ENCODE measurements around the gene EXOSC1.
"Not testable (repeated sequence)": the region's sequence is repeated elsewhere in the genome, so short reads cannot be mapped to it uniquely, and the experiment has no call there.

Gene EXOSC1

DNA sequence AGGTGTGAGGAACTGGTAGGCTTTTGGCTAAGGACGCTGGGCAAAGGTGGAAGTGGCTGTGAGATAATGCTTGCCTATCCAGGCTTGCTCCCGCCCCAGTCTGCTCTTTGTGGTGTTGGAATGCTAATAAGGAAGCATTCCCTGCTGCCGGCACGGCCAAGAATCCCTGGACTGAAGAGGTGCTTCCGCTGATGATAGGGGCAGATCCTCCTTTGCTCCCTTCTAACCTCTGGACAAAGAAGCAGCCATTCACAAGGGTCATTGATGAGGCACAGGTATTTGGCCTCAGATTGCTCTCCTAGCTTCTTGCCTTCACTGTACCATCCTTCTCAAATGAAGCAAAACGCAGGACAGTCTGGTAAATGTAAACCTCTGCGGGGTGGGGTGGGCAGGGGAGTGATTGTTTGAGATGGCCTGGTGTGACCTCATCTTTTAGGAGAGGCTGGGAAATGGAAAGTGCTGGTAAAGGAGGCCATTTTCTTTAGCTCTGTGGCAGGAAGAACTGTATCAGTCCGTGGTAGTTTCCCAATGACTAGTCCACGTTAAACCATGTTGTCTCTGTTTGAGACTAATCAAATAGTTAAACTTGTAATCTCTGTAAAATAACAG, 18.1 kb downstream of the EXOSC1 start:
- peaks cover 21% of the 10 kb centered on the region for H3K36me3 ChIP-seq (ENCODE audit: low read length)
- H4K20me1 ChIP-seq (ENCODE audit: low read depth, low read length): peaks cover 9% of the 10 kb centered on the region
- H2AFZ ChIP-seq (ENCODE audit: low read depth, low read length, severe bottlenecking): no peak overlapping the region
- H3K27ac ChIP-seq (ENCODE audit: low read depth, low read length): peak overlapping the region; percentile 62
- H3K9ac ChIP-seq (ENCODE audit: low read length): peak overlapping the region; percentile 95
- H3F3A ChIP-seq (ENCODE audit: insufficient read depth): peaks cover 25% of the 10 kb centered on the region
- H3K9me2 ChIP-seq (replicated peaks; ENCODE audit: insufficient read depth, low read length): no peaks in the 10 kb centered on the region
- no peaks in the 10 kb centered on the region for H3K9me3 ChIP-seq (ENCODE audit: insufficient read depth, low read length)
- H3K27me3 ChIP-seq (ENCODE audit: low read length): no peaks in the 10 kb centered on the region
- peaks cover 42% of the 10 kb centered on the region for H3K79me2 ChIP-seq (ENCODE audit: insufficient read depth, low read length)
- H3K4me3 ChIP-seq (ENCODE audit: insufficient read depth, low read length, poor library complexity, severe bottlenecking): peak overlapping the region; percentile 83
- peak overlapping the region; percentile 92 for H3K4me2 ChIP-seq (ENCODE audit: low read depth, low read length, poor library complexity, severe bottlenecking)
- TF ChIP-seq EZH2phosphoT487 (conservative IDR thresholded peaks at IDR 0.05; ENCODE audit: low read length): no peak
- TF ChIP-seq, protein P1, sequence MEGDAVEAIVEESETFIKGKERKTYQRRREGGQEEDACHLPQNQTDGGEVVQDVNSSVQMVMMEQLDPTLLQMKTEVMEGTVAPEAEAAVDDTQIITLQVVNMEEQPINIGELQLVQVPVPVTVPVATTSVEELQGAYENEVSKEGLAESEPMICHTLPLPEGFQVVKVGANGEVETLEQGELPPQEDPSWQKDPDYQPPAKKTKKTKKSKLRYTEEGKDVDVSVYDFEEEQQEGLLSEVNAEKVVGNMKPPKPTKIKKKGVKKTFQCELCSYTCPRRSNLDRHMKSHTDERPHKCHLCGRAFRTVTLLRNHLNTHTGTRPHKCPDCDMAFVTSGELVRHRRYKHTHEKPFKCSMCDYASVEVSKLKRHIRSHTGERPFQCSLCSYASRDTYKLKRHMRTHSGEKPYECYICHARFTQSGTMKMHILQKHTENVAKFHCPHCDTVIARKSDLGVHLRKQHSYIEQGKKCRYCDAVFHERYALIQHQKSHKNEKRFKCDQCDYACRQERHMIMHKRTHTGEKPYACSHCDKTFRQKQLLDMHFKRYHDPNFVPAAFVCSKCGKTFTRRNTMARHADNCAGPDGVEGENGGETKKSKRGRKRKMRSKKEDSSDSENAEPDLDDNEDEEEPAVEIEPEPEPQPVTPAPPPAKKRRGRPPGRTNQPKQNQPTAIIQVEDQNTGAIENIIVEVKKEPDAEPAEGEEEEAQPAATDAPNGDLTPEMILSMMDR (IDR thresholded peaks at IDR 0.05; ENCODE audit: insufficient read depth, low read length, poor library complexity, severe bottlenecking): no peak

- Histone ChIP-seq H2AFZ (ENCODE audit: low read depth, low read length, severe bottlenecking) (no peak overlapping the region), H3K9me3 (ENCODE audit: insufficient read depth, low read length) (no peaks in the 10 kb centered on the region), H3K4me3 (ENCODE audit: insufficient read depth, low read length, poor library complexity, severe bottlenecking) (peak overlapping the region; percentile 83), H3K27ac (ENCODE audit: low read depth, low read length) (peak overlapping the region; percentile 62), H3F3A (ENCODE audit: insufficient read depth) (peaks cover 23% of the 10 kb centered on the region), H3K27me3 (ENCODE audit: low read length) (no peaks in the 10 kb centered on the region), H3K36me3 (ENCODE audit: low read length) (peaks cover 21% of the 10 kb centered on the region), H3K79me2 (ENCODE audit: insufficient read depth, low read length) (peaks cover 42% of the 10 kb centered on the region), H3K4me2 (ENCODE audit: low read depth, low read length, poor library complexity, severe bottlenecking) (peak overlapping the region; percentile 92), H3K9ac (ENCODE audit: low read length) (peak overlapping the region; percentile 95), H3K9me2 (replicated peaks; ENCODE audit: insufficient read depth, low read length) (no peaks in the 10 kb centered on the region), H4K20me1 (ENCODE audit: low read depth, low read length) (peaks cover 9% of the 10 kb centered on the region)
- no peak for TF ChIP-seq EZH2phosphoT487 (conservative IDR thresholded peaks at IDR 0.05; ENCODE audit: low read length)
- TF ChIP-seq, protein P1 (IDR thresholded peaks at IDR 0.05; ENCODE audit: insufficient read depth, low read length, poor library complexity, severe bottlenecking): no peak
Measured at GRCh38 chr10:97426776-97427570, 18.8 kb downstream of the EXOSC1 start.

DNA sequence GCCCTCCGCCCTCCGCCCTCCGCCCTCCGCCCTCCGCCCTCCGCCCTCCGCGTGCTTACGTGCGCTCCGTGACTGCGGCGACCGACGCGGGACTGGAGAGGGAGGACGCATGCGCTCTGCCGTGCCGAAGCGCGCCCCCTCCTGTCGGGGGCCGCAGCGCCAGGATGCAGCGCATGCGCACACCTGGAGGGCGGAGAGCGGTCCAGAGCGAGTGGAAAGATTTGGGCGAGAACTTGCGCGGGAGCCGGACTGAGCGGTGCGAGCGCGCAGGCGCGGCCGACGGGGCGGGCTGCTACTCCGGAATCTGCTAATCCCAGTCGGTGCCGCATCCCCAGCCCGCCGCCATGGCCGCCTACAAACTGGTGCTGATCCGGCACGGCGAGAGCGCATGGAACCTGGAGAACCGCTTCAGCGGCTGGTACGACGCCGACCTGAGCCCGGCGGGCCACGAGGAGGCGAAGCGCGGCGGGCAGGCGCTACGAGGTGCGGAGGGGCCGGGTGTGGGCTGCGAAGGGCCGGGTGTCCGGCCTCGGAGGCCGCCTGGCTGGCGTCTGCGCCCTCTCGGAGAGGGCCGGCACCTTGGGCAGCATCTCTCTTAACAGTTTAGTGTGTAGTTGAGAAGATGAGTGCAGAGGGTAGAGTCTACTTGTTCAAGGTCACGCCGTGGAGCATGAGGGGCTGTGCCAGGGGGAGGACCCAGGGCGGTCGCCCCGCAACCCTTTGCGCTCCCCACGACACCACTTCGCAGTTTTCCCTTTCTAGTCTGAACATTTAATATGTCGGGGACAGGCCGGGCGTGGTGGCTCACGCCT, 19.6 kb downstream of the EXOSC1 start, which contains the start of gene PGAM1:
TSS of gene PGAM1 (plus strand) at position 228 of the 812 bp plus-strand sequence. CDS start at position 345, 117 bp downstream.
- H3K4me2 ChIP-seq (ENCODE audit: low read depth, low read length, poor library complexity, severe bottlenecking): peak within 1 kb of the TSS; percentile 92
- H3K4me3 ChIP-seq (ENCODE audit: insufficient read depth, low read length, poor library complexity, severe bottlenecking): peak within 1 kb of the TSS; percentile 83
- TF ChIP-seq EZH2phosphoT487 (conservative IDR thresholded peaks at IDR 0.05; ENCODE audit: low read length): no peak
- TF ChIP-seq, protein P1 (IDR thresholded peaks at IDR 0.05; ENCODE audit: insufficient read depth, low read length, poor library complexity, severe bottlenecking): peak; percentile 57
- H3K9me2 ChIP-seq (replicated peaks; ENCODE audit: insufficient read depth, low read length): no peaks in the 10 kb centered on the region
- H3K36me3 ChIP-seq (ENCODE audit: low read length): peaks cover 17% of the 10 kb centered on the region
- peak within 1 kb of the TSS; percentile 69 for H2AFZ ChIP-seq (ENCODE audit: low read depth, low read length, severe bottlenecking)
- H3K27ac ChIP-seq (ENCODE audit: low read depth, low read length): peak within 1 kb of the TSS; percentile 62
- peaks cover 9% of the 10 kb centered on the region for H4K20me1 ChIP-seq (ENCODE audit: low read depth, low read length)
- peak within 1 kb of the TSS; percentile 95 for H3K9ac ChIP-seq (ENCODE audit: low read length)
- H3K79me2 ChIP-seq (ENCODE audit: insufficient read depth, low read length): peaks cover 42% of the 10 kb centered on the region
- no peaks in the 10 kb centered on the region for H3K27me3 ChIP-seq (ENCODE audit: low read length)
- no peaks in the 10 kb centered on the region for H3K9me3 ChIP-seq (ENCODE audit: insufficient read depth, low read length)
- peaks cover 15% of the 10 kb centered on the region for H3F3A ChIP-seq (ENCODE audit: insufficient read depth)

GRCh38 chr10:97423757-97424098, 22.1 kb downstream of the EXOSC1 start:
- Histone ChIP-seq H3K9ac (ENCODE audit: low read length) (0 out of 2 replicates have a peak overlapping the region, but pooled peaks have one; percentile 77), H3K79me2 (ENCODE audit: insufficient read depth, low read length) (peaks cover 26% of the 10 kb centered on the region)
- not testable (repeated sequence) for H3F3A ChIP-seq (ENCODE audit: insufficient read depth); H3K36me3 ChIP-seq (ENCODE audit: low read length); H2AFZ ChIP-seq (ENCODE audit: low read depth, low read length, severe bottlenecking); H3K9me3 ChIP-seq (ENCODE audit: insufficient read depth, low read length); H4K20me1 ChIP-seq (ENCODE audit: low read depth, low read length); H3K27ac ChIP-seq (ENCODE audit: low read depth, low read length); H3K9me2 ChIP-seq (replicated peaks; ENCODE audit: insufficient read depth, low read length); H3K4me2 ChIP-seq (ENCODE audit: low read depth, low read length, poor library complexity, severe bottlenecking); H3K4me3 ChIP-seq (ENCODE audit: insufficient read depth, low read length, poor library complexity, severe bottlenecking); H3K27me3 ChIP-seq (ENCODE audit: low read length)
